NOMO-1 treated with DMSO at 0.1 percent for 48 hours (cell line): ENCODE data around the gene HSD17B7.
A peak's percentile ranks its signal among the peaks of the same experiment; 100 is the strongest.
"Not testable (repeated sequence)": the region's sequence is repeated elsewhere in the genome, so short reads cannot be mapped to it uniquely, and the experiment has no call there.

ENCODE experiments used
- DNase-seq: peaks from one replicate; lab custom pipeline; 2025; ENCODE audit not compliant: unreplicated experiment; lab: John Stamatoyannopoulos, UW

HSD17B7 gene

DNA sequence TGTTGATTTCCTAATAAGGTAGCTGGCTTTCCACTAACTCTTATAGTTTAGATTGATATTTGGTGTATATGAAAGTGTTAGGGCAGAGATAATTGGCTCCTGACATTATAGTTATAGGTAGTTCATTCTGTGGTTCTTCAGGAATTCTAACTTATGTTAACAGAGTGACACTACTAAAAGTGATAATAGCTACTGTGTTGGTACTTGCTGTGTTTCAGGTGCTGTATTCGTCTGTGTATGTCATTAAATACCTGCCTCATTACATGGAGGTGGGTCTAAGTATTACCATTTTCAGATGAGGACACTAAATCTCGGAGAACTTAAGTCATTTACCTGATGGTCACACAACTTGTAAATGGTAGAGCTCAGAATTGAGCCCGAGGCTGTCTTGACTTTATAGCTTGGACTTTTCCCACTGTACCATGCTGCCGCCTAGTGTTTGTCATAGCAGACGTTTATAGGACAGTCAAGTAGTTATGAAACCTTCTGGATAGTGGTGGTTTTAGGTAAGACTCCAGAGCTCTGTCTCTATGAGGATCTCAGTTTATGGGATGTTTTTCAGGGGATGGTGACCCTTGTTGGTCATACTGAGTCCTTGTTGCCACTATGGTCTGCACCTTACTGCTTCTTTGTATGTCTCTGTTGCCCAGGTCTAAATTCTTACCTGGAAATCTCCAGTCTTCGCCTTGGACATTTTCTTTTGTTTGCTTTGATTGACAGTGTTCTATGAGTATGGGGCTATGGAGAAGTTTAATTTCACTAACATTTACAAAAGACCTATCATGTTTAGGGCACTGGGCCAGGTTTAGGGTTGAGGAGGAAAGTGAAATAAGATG, 9.7 kb downstream of the HSD17B7 start:
- DNase-seq: peak; percentile 3

GRCh38 chr1:162807503-162807902, 17.0 kb downstream of the HSD17B7 start:
- not testable (repeated sequence) for DNase-seq

DNA sequence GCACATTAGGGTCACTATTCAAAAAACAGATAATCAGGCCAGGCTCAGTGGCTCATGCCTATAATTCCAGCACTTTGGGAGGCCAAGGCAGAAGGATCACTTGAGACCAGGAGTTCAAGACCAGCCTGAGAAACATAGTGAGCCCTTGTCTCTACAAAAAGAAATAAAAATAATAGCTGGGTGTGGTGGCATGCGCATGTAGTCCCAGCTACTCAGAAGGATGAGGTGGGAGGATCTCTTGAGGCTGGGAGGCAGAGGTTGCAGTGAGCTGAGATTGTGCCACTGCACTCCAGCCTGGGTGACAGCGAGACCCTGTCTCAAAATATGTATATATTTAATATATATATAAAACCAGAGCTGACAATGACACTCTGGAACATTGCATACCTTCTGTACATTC, 21.9 kb downstream of the HSD17B7 start:
- DNase-seq: not testable (repeated sequence)

GRCh38 chr1:162818136-162818535, 27.6 kb downstream of the HSD17B7 start:
- not testable (repeated sequence) for DNase-seq

GRCh38 chr1:162818666-162819065, 28.2 kb downstream of the HSD17B7 start:
- not testable (repeated sequence) for DNase-seq

- no peak for DNase-seq
These were observed 32.1 kb downstream of the HSD17B7 start for GRCh38 chr1:162822391-162823200.

DNA sequence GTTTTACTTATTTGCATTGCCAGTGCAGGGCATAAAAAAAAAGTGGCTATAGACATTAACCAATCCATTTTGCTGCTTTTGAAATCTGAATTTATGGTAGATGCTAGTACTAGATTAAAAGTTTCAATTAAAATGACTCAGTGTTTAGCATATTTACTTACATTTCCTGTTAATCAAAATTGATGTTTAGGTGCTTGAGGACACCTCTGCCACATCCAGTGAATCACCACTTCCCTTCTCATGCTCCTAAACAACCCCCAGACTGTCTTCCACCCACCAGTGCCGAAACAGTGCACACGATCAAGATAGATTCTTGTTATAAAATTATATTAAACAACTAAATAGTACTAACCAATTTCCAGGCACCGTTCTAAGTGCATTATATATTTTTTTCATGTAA, 32.7 kb downstream of the HSD17B7 start:
- DNase-seq: no peak

GRCh38 chr1:162823771-162824525, 33.4 kb downstream of the HSD17B7 start:
- no peak for DNase-seq

DNA sequence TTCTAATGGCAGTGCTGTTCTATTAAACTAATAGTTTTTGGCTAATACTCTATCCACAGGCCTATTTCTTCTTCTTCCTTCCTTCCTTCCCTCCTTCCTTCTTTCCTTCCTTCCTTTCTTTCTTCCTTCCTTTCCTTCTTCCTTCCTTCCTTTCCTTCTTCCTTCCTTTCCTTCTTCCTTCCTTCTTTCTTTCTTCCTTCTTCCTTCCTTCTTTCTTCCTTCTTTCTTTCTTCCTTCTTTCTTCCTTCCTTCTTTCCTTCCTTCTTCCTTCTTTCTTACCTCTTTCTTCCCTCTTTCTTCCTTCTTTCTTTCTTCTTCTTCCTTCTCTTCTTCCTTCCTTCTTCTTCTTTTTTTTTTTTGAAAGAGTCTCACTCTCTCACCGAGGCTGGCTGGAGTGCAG, 38.8 kb downstream of the HSD17B7 start:
- no peak for DNase-seq

GRCh38 chr1:162832470-162832869, 42.0 kb downstream of the HSD17B7 start:
- DNase-seq: no peak

- DNase-seq: no peak
These were observed 44.8 kb downstream of the HSD17B7 start for GRCh38 chr1:162835157-162835899.

DNA sequence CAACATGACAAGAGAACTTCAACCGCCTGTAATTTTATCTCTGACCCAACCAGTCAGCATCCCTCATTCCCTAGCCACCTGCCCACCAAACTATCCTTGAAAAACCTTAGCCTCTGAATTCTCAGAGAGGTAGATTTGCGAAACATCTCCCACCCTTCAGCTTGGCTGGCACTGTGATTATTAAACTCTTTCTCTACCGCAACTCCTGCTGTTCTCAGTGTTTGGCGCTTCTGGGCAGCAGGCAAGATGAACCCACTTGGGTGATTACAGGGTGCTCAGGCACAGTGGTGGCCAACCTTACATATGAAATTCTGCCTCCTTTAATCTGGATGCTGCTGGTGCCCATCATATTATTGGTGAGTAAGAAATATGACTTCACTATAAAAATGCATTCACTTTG, 48.4 kb downstream of the HSD17B7 start:
- no peak for DNase-seq

DNA sequence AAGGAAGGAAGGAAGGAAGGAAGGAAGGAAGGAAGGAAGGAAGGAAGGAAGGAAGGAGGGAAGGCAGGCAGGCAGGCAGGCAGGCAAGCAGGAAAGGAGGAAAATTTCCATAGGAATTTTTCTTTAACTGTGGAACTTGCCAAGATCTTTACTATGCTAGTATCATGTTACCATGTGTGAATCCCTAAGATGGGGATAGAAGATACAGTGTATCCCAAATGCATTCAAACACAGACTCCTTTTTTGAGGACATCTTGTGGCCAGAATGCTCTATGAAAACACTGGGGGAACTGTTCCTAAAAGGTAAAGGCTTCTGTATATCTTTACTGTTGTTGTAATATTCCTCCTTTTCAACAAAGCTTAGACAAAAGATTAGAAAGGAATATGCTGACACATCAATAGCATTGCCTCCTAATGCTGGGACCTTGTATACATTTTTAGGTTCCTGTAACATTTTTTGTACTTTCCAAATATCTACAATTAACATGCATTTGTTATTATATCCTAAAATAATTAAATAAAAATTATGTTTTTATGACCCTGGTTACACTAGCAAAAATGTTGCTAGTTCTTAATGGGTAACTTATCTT, 49.8 kb downstream of the HSD17B7 start:
- DNase-seq: no peak

DNA sequence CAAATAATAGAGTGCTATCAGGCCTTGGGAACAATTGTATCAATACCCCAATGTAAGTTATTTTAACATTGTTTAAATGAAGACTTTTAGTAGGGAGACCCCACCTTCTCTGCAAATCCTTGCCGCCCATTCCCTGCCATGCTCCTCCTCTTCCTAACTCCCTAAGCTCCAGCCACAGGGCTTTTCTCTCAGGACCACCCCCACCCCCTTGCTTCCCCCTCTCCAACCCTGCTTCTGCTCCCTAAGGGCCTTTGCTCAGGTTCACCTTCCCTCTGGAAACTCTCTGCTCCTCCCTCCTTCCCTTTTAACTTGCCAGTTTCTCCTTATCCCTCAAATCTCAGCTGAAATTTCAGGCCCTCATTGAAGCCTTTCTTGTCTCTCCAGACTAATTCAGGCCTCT, 53.7 kb downstream of the HSD17B7 start:
- DNase-seq: no peak

DNA sequence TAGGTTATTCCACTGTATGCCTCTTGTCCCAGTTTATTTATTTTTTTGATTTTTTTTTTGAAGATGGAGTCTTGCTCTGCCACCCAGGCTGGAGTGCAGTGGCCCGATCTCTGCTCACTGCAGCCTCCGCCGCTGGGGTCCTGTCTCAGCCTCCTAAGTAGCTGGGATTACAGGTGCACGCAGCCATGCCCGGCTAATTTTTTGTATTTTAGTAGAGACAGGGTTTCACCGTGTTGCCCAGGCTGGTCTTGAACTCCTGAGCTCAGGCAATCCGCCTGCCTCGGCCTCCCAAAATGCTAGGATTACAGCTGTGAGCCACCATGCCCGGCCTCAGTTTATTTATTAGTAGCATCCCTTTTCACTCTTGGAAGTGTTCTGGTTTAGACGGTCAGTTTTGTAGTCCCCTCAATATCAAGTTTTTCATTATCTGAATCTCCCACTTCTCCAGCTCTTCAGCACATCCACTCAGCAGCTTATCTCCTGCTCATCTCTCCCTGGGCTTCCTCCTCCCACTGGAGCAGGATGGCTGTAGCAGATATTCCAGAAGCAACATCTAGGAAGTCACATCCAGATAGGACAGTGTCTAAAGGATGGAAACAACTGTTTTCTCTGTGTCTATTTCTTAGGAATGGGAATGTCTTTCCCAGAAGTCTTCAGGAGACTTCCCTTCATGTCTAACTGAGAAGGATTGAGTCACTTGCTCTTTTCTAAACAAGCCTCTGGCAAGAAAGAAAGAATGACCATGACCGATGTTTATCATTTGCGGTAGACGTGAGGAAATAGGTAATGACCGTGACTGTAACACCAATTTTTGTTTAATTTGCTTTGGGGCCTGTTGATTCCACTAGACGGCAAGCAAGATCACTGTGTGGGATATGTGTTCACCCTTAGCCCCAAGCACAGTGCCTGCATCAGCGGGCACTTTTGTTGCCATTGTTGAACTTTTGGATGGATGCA, 56.0 kb downstream of the HSD17B7 start:
- no peak for DNase-seq

- peak; percentile 43 for DNase-seq
These were observed 57.4 kb downstream of the HSD17B7 start for GRCh38 chr1:162847839-162848453.

DNA sequence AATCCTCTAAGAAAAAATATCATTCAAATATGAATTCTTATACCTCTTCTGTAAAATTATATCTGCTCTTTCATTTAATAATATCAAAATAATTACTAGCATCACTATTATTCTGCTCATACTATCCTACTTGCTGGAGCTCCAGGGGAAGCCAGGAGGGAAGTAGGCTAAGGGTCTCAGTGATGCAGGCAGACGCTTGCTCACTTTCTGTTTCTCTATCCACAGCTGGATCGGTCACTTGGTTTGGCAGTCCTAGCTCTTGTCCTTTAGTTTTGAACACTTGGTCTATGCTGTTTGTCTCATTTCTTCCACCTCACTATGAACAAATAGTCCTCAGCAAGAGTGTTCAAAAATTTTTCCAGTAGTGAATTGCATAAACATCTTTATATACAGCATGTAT, 59.2 kb downstream of the HSD17B7 start:
- no peak for DNase-seq

DNA sequence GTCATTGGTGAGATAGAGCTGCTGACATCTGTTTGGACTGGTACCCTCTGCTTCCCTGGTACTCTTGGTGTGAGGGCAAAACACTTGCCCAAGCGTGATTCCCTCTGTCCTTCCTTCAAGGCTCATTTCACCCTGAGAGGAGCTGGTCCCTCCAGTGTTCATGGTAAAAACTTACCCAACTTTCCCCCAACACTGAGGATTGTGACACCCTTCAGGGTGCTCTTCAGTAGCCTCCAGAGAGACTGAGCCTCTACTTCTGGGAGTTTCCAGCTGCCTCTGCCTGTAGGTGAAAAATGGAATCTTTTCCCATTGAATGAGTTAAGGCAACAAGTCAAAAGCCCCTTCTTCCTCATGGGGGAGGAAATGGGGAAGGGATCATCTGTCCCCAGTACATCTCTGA, 60.8 kb downstream of the HSD17B7 start:
- DNase-seq: no peak
